K562 (cell line): ENCODE results near the gene TBXAS1.

Source experiments
- ATF2 ChIP-seq: sonication (generic); formaldehyde crosslinking; IDR thresholded peaks from 2 replicates; pipeline ENCODE4 v1.8.1; 2022; ENCODE audit warnings: missing genetic modification reagents
- CBX5 ChIP-seq: IDR thresholded peaks from 2 replicates; pipeline ENCODE4 v1.6.1; 2014; ENCODE audit warnings: low read depth, borderline replicate concordance
- CREB1 ChIP-seq, 2 experiments: sonication (generic) in 1 of 2; formaldehyde crosslinking in 1 of 2; IDR thresholded peaks; 2 replicates each; pipeline versions ENCODE4 v1.6.1 to v1.8.0; 2012 to 2022; ENCODE audit warnings: inconsistent platforms in 1 of 2, mild to moderate bottlenecking in 1 of 2, missing genetic modification reagents in 1 of 2, moderate library complexity in 1 of 2
- POLR2AphosphoS5 ChIP-seq: IDR thresholded peaks from 2 replicates; pipeline ENCODE4 v1.6.1; 2011; ENCODE audit warnings: mild to moderate bottlenecking, low read depth, low read length, moderate library complexity; ENCODE audit not compliant: control insufficient read depth, insufficient read depth
- TAF1 ChIP-seq: IDR thresholded peaks from 2 replicates; pipeline ENCODE4 v1.6.1; 2011; ENCODE audit warnings: mild to moderate bottlenecking, low read length, moderate library complexity; ENCODE audit not compliant: insufficient read depth, control insufficient read depth, severe bottlenecking; ENCODE audit errors: extremely low read depth
- TF ChIP-seq, protein P1 (sequence below): fragments of 250-450 bp; sonication (Bioruptor Pico); IDR thresholded peaks from 2 replicates; pipeline ENCODE4 v1.5.0; 2020; ENCODE audit warnings: mild to moderate bottlenecking, borderline replicate concordance
- TF ChIP-seq, protein P2 (sequence below): fragments of 450-650 bp; IDR thresholded peaks from 2 replicates; pipeline ENCODE4 v1.7.1; 2018; ENCODE audit warnings: mild to moderate bottlenecking, low read depth; ENCODE audit not compliant: partially characterized antibody

DNA sequence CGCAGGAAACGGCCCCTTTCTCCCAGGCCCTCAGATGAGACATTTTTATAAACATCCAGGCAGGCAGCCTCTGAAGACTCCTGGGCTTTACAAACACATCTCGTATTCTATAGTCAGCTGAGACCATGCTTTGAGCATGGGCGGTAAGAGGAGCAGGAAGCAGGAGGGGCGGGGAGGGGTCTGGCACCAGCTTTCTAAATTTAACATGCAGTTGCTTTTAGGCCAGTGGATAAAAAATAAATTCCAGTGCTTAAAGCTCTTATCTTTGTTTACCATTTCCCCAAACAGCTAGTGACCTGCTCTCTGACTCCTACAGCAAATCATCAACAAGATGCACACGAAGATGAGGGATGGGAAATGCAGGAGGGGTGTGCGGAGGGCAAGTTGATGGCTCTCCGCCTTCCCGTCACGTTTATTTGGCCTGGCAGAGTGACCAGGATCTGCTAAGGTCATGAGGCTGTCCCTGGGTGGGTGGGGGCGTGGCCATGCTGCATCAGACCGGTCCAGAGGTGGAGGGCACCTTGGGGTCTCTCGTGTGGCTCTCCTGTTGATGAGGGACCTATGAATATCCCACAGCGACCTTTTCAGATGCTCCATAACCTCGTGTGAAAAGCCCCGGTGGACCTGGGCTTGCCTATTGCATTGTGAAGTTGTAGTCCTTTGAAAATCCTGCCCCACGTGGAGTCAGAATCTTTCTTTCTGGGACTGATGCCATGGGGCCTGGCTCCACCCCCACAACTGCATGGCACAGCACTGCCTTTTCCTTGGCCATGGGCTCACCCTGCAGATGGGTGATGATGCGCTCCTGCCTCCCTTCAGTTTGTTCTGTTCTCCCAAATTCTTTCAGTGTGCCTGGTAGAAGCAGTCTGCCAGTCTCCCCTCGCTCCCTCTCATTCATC, 166.2 kb downstream of the TBXAS1 start:
- TF ChIP-seq, protein P1, sequence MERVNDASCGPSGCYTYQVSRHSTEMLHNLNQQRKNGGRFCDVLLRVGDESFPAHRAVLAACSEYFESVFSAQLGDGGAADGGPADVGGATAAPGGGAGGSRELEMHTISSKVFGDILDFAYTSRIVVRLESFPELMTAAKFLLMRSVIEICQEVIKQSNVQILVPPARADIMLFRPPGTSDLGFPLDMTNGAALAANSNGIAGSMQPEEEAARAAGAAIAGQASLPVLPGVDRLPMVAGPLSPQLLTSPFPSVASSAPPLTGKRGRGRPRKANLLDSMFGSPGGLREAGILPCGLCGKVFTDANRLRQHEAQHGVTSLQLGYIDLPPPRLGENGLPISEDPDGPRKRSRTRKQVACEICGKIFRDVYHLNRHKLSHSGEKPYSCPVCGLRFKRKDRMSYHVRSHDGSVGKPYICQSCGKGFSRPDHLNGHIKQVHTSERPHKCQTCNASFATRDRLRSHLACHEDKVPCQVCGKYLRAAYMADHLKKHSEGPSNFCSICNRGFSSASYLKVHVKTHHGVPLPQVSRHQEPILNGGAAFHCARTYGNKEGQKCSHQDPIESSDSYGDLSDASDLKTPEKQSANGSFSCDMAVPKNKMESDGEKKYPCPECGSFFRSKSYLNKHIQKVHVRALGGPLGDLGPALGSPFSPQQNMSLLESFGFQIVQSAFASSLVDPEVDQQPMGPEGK = no peak
- no peak for TF ChIP-seq POLR2AphosphoS5
- TF ChIP-seq, protein P2, sequence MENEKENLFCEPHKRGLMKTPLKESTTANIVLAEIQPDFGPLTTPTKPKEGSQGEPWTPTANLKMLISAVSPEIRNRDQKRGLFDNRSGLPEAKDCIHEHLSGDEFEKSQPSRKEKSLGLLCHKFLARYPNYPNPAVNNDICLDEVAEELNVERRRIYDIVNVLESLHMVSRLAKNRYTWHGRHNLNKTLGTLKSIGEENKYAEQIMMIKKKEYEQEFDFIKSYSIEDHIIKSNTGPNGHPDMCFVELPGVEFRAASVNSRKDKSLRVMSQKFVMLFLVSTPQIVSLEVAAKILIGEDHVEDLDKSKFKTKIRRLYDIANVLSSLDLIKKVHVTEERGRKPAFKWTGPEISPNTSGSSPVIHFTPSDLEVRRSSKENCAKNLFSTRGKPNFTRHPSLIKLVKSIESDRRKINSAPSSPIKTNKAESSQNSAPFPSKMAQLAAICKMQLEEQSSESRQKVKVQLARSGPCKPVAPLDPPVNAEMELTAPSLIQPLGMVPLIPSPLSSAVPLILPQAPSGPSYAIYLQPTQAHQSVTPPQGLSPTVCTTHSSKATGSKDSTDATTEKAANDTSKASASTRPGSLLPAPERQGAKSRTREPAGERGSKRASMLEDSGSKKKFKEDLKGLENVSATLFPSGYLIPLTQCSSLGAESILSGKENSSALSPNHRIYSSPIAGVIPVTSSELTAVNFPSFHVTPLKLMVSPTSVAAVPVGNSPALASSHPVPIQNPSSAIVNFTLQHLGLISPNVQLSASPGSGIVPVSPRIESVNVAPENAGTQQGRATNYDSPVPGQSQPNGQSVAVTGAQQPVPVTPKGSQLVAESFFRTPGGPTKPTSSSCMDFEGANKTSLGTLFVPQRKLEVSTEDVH = no peak
- no peak for TF ChIP-seq TAF1
- no peak for TF ChIP-seq CBX5
- TF ChIP-seq CREB1 (IDR thresholded peaks at IDR 0.05) = no peak
- no peak for TF ChIP-seq CREB1 (CRISPR knock-in tag; IDR thresholded peaks at IDR 0.05)
- no peak for TF ChIP-seq ATF2 (CRISPR knock-in tag)
